ENCODE results near the gene TMEM72. TPM values are rescaled to one million over a fixed set of nuclear protein-coding genes. Genes with fewer than 3 reads are reported as not detected.

Gene TMEM72
- total RNA-seq, 1 experiment from 2014 or later, result not detected

- Histone ChIP-seq H2AFZ (ENCODE audit: low read length) (no peak overlapping the region), H3K4ac (ENCODE audit: low read depth, low read length) (no peak overlapping the region), H3T11ph (ENCODE audit: low read length) (no peak overlapping the region), H3K23me2 (ENCODE audit: insufficient read length, low read depth, low read length, poor library complexity, severe bottlenecking) (no peaks in the 10 kb centered on the region), H3K27me3 (ENCODE audit: insufficient read depth, low read length) (no peaks in the 10 kb centered on the region), H4K5ac (ENCODE audit: insufficient read length, low read depth, low read length) (no peak overlapping the region), H3K79me1 (ENCODE audit: insufficient read depth, low read depth, low read length, poor library complexity, severe bottlenecking) (no peaks in the 10 kb centered on the region), H2BK120ac (ENCODE audit: low read depth, low read length, poor library complexity, severe bottlenecking) (no peak overlapping the region), H3K9ac (ENCODE audit: extremely low read depth, insufficient read length, low read length) (no peak overlapping the region), H3K4me2 (ENCODE audit: insufficient read depth, insufficient read length, low read length) (no peak overlapping the region), H3K9me3 (ENCODE audit: control insufficient read depth, low read depth, low read length) (no peaks in the 10 kb centered on the region), H3K18ac (ENCODE audit: insufficient read length, low read depth, low read length) (no peak overlapping the region), H4K20me1 (ENCODE audit: control insufficient read depth, insufficient read depth, insufficient read length) (no peaks in the 10 kb centered on the region), H3K56ac (ENCODE audit: insufficient read length, low read depth, low read length) (no peak overlapping the region), H3K79me2 (ENCODE audit: insufficient read depth, low read length) (no peaks in the 10 kb centered on the region), H2AK5ac (ENCODE audit: insufficient read length, low read length) (no peak overlapping the region), H2BK5ac (ENCODE audit: insufficient read length, low read length) (no peak overlapping the region), H4K91ac (ENCODE audit: insufficient read length, low read depth, low read length) (no peak overlapping the region), H3K27ac (ENCODE audit: insufficient read length, low read depth, low read length) (no peak overlapping the region), H3K23ac (ENCODE audit: insufficient read length, low read depth, low read length) (no peak overlapping the region), H3K14ac (ENCODE audit: insufficient read depth, low read length) (no peak overlapping the region), H3K4me1 (ENCODE audit: insufficient read depth, low read length) (peaks cover 23% of the 10 kb centered on the region), H2BK12ac (ENCODE audit: insufficient read length, low read depth, low read length) (no peak overlapping the region), H4K8ac (replicated peaks; ENCODE audit: insufficient read length, low read depth, low read length) (no peak overlapping the region), H2BK15ac (ENCODE audit: low read depth, low read length) (no peak overlapping the region), H2BK20ac (ENCODE audit: low read depth, low read length, poor library complexity, severe bottlenecking) (no peak overlapping the region)
- Mint-ChIP-seq H3K27ac (peak overlapping the region in 2 of 3 experiments; percentile 57 to 77; a peak in 3 of 7 replicates), H3K36me3 (ENCODE audit: insufficient read depth in 1 of 3, low read depth in 3 of 3) (peaks cover 0 to 10% (median 2%) of the 10 kb centered on the region in 3 experiments; a peak in 4 of 7 replicates), H3K27me3 (ENCODE audit: low read depth) (peaks cover 12% of the 10 kb centered on the region), H3K4me3 (no peak overlapping the region), H3K9me3 (no peaks in the 10 kb centered on the region; a peak in 1 of 5 replicates), H3K4me1 (peaks cover 69 to 70% of the 10 kb centered on the region in 2 experiments)
- TF ChIP-seq CTCF (conservative IDR thresholded peaks at IDR 0.05), result no peak
- DNase-seq, result peak; percentile 26
- no CpG with 5 or more reads among the region's 1 CpG for WGBS (ENCODE audit: extremely low coverage, insufficient read length, low lambda C conversion rate)
Measured at GRCh38 chr10:44965104-44965503, 54.0 kb downstream of the TMEM72 start.

All from H9 (cell line).